Osteoblast (primary cell): ENCODE results near the gene TTLL4. TPM values are rescaled to one million over a fixed set of nuclear protein-coding genes. Genes with fewer than 3 reads are reported as not detected.

Experiments used
- DNase-seq: peaks from one replicate; pipeline ENCODE4 v3.0.0; 2011; ENCODE audit warnings: low spot score, mixed read lengths; ENCODE audit not compliant: insufficient read length; ENCODE audit errors: missing footprints
- H2AFZ ChIP-seq: 2 replicates; pipeline ENCODE4 v1.6.0; 2011; ENCODE audit warnings: mild to moderate bottlenecking, low read length
- H3K27ac ChIP-seq: 2 replicates; pipeline ENCODE4 v1.5.1; 2011; ENCODE audit warnings: mild to moderate bottlenecking, low read depth, low read length, moderate library complexity
- H3K27me3 ChIP-seq: 2 replicates; pipeline ENCODE4 v1.6.0; 2012; ENCODE audit warnings: mild to moderate bottlenecking, control low read depth, inconsistent platforms, low read length, moderate library complexity; ENCODE audit not compliant: insufficient read depth
- H3K36me3 ChIP-seq: 2 replicates; pipeline ENCODE4 v1.5.1; 2011; ENCODE audit warnings: mild to moderate bottlenecking, low read length, control low read depth, moderate library complexity; ENCODE audit not compliant: insufficient read depth
- H3K4me1 ChIP-seq: 2 replicates; pipeline ENCODE4 v1.5.1; 2011; ENCODE audit warnings: mild to moderate bottlenecking, low read length, control low read depth, moderate library complexity; ENCODE audit not compliant: insufficient read depth
- H3K4me2 ChIP-seq: 2 replicates; pipeline ENCODE4 v1.6.0; 2011; ENCODE audit warnings: mild to moderate bottlenecking, low read length; ENCODE audit not compliant: insufficient read depth
- H3K4me3 ChIP-seq: fragments of 200-600 bp; sonication (generic); 3 replicates; pipeline ENCODE4 v1.5.1; 2012; ENCODE audit warnings: mild to moderate bottlenecking, low read length, inconsistent platforms; ENCODE audit not compliant: insufficient read depth
- H3K79me2 ChIP-seq: 2 replicates; pipeline ENCODE4 v1.6.0; 2012; ENCODE audit warnings: mild to moderate bottlenecking, low read length, control low read depth, inconsistent platforms; ENCODE audit not compliant: insufficient read depth
- H3K9me3 ChIP-seq: 2 replicates; pipeline ENCODE4 v1.5.1; 2011; ENCODE audit warnings: low read depth, low read length, control low read depth
- H4K20me1 ChIP-seq: 2 replicates; pipeline ENCODE4 v1.6.0; 2012; ENCODE audit warnings: mild to moderate bottlenecking, low read length, control low read depth; ENCODE audit not compliant: insufficient read depth
- total RNA-seq: library from RNA; depleted of rRNA; stranded (reverse); fragments of >200 nt; gene quantifications from 2 replicates; pipeline ENCODE4 v1.2.3, GENCODE V29; 2012
- TF ChIP-seq, protein P1 (sequence below): IDR thresholded peaks from 2 replicates; pipeline ENCODE4 v1.5.1; 2011; ENCODE audit warnings: mild to moderate bottlenecking, low read depth, low read length, moderate library complexity; ENCODE audit errors: extremely low read depth

The TTLL4 gene
- total RNA-seq, 1 donor = 13.0 TPM

DNA sequence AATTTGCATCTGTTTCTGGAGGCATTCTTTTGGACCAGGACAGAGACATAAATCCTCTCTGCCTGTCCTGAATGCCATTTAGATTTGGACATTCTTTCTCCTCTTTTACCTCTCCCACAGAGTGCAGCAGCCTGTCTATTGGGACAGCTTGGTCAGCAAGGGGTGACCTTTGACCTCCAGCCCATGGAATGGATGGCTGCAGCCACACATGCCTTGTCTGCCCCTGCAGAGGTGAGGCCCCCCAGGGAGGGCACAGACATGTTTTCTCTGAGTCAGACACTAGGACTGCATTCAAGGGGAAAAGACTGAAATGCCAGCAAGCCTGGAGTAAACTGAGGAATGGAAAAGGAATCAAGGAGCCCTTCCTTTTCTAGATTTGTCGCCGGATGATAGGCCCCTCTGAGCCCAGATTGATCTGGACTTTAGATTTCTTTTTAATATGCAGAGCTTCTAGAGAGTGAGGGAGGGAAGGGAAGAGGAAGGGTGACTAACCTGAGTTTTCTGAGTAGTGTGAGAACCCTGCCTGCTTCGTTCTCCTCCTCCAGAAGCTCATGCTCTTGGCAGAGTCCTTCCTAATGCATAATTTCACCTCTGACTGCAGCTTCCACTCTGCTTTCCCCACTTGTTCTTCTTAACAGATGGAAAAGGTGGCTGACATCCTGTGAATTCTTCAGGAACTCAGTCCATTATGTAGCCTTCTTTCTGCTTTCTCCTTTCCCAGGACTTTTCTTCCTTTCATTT is 16.1 kb upstream of the TTLL4 start:
- H3K27ac ChIP-seq = peak overlapping the region; percentile 14
- H2AFZ ChIP-seq = no peak overlapping the region
- H3K9me3 ChIP-seq = no peaks in the 10 kb centered on the region
- no peaks in the 10 kb centered on the region for H3K79me2 ChIP-seq
- no peaks in the 10 kb centered on the region for H3K27me3 ChIP-seq
- no peak overlapping the region for H3K4me2 ChIP-seq
- H4K20me1 ChIP-seq = no peaks in the 10 kb centered on the region
- DNase-seq = no peak
- TF ChIP-seq, protein P1, sequence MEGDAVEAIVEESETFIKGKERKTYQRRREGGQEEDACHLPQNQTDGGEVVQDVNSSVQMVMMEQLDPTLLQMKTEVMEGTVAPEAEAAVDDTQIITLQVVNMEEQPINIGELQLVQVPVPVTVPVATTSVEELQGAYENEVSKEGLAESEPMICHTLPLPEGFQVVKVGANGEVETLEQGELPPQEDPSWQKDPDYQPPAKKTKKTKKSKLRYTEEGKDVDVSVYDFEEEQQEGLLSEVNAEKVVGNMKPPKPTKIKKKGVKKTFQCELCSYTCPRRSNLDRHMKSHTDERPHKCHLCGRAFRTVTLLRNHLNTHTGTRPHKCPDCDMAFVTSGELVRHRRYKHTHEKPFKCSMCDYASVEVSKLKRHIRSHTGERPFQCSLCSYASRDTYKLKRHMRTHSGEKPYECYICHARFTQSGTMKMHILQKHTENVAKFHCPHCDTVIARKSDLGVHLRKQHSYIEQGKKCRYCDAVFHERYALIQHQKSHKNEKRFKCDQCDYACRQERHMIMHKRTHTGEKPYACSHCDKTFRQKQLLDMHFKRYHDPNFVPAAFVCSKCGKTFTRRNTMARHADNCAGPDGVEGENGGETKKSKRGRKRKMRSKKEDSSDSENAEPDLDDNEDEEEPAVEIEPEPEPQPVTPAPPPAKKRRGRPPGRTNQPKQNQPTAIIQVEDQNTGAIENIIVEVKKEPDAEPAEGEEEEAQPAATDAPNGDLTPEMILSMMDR = no peak
- no peak overlapping the region for H3K4me3 ChIP-seq
- H3K4me1 ChIP-seq = peaks cover 23% of the 10 kb centered on the region
- peaks cover 74% of the 10 kb centered on the region for H3K36me3 ChIP-seq

DNA sequence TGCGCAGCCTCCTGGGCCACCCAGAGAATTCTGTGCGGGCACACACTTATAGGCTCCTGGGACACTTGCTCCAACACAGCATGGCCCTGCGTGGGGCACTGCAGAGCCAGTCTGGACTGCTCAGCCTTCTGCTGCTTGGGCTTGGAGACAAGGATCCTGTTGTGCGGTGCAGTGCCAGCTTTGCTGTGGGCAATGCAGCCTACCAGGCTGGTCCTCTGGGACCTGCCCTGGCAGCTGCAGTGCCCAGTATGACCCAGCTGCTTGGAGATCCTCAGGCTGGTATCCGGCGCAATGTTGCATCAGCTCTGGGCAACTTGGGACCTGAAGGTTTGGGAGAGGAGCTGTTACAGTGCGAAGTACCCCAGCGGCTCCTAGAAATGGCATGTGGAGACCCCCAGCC is 11.8 kb upstream of the TTLL4 start:
- H3K27me3 ChIP-seq = no peaks in the 10 kb centered on the region

DNA sequence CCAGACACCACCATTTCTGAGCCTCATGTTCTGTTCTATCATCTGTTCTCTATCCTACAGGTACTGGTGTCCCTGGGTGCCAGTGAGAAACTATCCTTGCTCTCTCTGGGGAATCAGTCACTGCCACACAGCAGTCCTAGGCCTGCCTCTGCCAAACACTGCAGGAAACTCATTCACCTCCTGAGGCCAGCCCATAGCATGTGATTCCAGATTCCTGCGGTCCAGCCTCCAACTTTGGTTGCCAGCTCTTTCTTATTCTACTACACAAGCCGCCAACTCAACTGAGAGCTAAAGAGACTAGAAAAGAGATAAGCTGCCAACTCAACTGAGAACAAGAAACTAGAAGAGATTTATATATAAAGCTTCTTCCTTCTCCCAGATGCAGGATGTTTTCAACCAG is 8.8 kb upstream of the TTLL4 start:
- Histone ChIP-seq H3K9me3 (no peaks in the 10 kb centered on the region), H4K20me1 (no peaks in the 10 kb centered on the region), H3K79me2 (no peaks in the 10 kb centered on the region), H3K27ac (no peak overlapping the region), H3K27me3 (no peaks in the 10 kb centered on the region), H3K4me1 (peaks cover 2% of the 10 kb centered on the region), H3K36me3 (peaks cover 27% of the 10 kb centered on the region), H3K4me3 (no peak overlapping the region), H3K4me2 (no peak overlapping the region), H2AFZ (no peak overlapping the region)
- DNase-seq = no peak
- TF ChIP-seq, protein P1 = no peak

More for the DNA sequence above, 11.8 kb upstream of the TTLL4 start:
- Histone ChIP-seq H3K9me3 (no peaks in the 10 kb centered on the region), H4K20me1 (no peaks in the 10 kb centered on the region), H3K27ac (no peak overlapping the region), H3K4me1 (peaks cover 9% of the 10 kb centered on the region), H3K36me3 (peaks cover 43% of the 10 kb centered on the region), H3K4me3 (no peak overlapping the region), H2AFZ (no peak overlapping the region), H3K4me2 (no peak overlapping the region), H3K79me2 (no peaks in the 10 kb centered on the region)
- TF ChIP-seq, protein P1 = no peak
- no peak for DNase-seq

DNA sequence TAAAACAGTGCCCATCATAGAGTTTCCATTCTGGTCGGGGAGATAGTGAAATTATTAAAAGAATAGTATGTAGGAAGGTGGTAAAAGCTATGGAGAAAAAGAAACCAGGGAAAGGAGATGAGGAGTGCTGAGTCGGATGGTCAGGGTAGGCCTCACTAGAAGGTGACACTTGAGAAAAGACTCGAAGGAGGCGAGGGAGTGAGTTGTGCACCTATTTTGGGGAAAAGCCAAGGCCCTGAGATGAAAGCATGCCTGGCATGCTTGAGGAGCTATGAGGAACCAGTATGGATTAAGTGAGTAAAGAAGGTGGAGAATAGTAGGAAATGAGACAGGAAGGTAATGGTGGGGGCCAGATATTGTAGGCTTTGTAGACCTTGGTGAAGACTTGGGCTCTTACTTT is 7.3 kb upstream of the TTLL4 start:
- no peak for DNase-seq
- no peaks in the 10 kb centered on the region for H3K79me2 ChIP-seq
- H3K27ac ChIP-seq = no peak overlapping the region
- H3K4me1 ChIP-seq = peaks cover 2% of the 10 kb centered on the region
- H3K27me3 ChIP-seq = no peaks in the 10 kb centered on the region
- TF ChIP-seq, protein P1 = no peak
- H2AFZ ChIP-seq = no peak overlapping the region
- H3K4me2 ChIP-seq = no peak overlapping the region
- peaks cover 13% of the 10 kb centered on the region for H3K36me3 ChIP-seq
- no peaks in the 10 kb centered on the region for H4K20me1 ChIP-seq
- no peaks in the 10 kb centered on the region for H3K9me3 ChIP-seq
- H3K4me3 ChIP-seq = no peak overlapping the region
